CD4-positive, alpha-beta T cell treated with Interleukin-17A for 4 hours (primary cell): ENCODE data around the gene ZNF552.
"Not testable (repeated sequence)": the region's sequence is repeated elsewhere in the genome, so short reads cannot be mapped to it uniquely, and the experiment has no call there.

ENCODE experiments used
- DNase-seq: peaks from one replicate; pipeline ENCODE4 v3.0.0-alpha.2; 2020; ENCODE audit warnings: mixed read lengths

Gene ZNF552

GRCh38 chr19:57817976-57818375 is 3.3 kb upstream of the ZNF552 start:
- no peak for DNase-seq

- no peak for DNase-seq
These were observed 1.9 kb upstream of the ZNF552 start for GRCh38 chr19:57816652-57817051.

DNA sequence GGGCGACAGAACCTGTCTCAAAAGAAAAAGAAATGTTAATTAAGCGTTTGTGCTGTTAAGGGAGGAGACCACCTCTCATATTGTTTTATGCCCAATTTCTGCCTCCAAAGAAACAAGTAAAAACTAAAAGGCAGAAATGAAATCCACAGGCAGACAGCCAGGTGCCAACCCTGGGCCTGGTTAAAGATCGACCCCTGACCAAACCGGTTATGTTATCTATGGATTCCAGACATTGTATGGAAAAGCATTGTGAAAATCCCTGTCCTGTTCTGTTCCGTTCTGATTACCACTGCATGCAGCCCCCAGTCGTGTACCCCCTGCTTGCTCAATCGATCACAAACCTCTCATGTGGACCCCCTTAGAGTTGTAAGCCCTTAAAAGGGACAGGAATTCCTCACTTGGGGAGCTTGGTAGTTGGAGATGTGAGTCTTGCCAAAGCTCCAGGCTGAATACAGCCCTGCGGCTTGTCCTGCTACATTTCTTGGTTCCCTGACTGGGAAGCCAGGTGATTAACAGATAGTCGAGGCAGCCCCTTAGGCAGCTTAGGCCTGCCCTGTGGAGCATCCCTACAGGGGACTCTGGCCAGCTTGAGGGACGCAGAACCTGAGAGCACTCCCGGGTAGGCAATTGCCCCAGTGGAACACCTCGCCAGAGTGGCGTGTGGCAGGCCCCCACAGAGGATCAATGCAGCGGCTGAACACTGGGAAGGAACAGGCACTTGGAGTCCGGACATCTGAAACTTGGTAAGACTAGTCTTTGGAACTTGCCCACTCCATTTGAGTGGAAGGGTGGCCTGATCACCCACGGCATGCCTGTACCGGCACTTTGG is 748 bp upstream of the ZNF552 start:
- no peak for DNase-seq

DNA sequence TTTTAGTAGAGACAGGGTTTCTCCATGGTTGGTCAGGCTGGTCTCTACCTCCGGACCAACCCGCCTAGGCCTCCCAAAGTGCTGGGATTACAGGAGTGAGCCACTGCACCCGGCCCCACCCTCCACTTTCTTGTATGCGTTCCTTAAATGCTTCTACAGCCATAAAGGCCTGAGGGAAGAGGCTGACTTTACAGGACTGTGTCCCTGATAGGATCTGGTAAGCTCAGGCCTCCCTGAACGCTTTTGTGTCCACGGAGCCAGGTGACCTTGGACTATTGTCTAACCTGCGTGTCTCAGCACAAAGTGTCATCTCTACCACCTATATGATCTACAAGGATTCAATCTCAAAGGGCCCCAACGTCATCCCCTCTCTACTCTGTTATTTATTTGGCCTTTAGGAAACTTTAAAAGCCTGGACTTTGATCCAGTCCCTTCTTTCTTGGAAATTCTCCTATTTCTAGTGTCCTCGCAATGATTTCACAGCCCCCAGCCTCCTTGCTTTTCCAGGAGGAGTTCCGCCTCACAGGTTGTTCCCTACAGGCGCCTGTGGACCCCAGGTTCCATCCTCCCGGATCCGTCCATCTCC is 701 bp downstream of the ZNF552 start:
- no peak for DNase-seq

DNA sequence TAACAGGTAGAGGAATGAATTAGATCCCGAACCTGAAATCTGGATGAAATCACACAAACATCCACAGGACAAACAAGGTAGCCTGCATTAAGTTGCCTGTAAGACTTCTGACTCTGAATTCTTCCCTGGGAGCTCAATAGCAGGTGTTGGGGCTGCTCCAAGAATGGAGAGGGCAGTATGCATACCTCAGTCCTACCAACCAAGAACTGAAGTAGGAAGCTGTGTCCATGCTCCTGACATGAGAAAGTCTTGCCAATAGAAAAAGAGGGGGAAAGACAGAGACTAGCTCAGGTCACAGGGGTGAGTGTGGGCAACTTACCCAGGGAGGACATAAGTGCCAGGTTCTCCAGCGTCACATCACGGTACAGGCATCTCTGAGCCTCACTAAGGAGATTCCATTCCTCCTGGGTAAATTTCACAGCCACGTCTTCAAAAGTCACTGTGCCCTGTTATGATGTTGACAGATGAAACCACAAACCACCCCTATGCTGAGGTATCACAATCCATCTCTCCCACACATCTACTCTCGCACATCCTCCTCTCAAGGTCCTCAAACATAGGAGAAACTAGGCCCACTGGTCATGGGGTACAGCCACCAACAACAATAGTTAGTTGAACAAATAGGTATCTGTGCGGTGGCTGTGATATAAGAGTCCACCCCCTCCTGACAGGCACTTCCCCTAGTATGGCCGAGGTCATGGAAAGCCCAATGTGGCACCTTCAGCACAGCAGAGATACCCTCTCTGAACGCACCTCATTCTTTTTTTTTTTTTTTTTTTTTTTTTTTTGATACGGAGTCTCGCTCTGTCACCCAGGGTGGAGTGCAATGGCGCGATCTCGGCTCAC is 1.5 kb downstream of the ZNF552 start:
- not testable (repeated sequence) for DNase-seq

GRCh38 chr19:57812226-57812625 is 2.5 kb downstream of the ZNF552 start:
- DNase-seq: no peak

- DNase-seq: not testable (repeated sequence)
These were observed 4.1 kb downstream of the ZNF552 start for GRCh38 chr19:57810410-57811295.

DNA sequence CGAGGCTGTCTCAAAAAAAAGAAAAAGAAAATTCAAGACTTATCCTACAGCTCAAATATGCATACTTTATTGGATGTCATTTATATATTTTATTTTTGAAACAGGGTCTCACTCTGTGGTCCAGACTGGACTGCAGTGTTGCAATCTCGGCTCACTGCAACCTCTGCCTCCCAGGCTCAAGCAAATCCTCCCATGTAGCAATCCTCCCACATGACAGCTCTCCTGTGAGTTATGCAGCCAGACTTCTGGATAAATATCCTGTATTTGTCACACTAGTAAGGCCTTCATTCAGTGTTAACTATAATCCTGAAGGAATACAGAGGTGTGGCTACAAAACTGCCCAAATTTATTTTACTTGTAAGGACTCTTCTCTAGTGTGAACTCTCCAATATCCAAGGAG is 7.2 kb downstream of the ZNF552 start:
- no peak for DNase-seq

DNA sequence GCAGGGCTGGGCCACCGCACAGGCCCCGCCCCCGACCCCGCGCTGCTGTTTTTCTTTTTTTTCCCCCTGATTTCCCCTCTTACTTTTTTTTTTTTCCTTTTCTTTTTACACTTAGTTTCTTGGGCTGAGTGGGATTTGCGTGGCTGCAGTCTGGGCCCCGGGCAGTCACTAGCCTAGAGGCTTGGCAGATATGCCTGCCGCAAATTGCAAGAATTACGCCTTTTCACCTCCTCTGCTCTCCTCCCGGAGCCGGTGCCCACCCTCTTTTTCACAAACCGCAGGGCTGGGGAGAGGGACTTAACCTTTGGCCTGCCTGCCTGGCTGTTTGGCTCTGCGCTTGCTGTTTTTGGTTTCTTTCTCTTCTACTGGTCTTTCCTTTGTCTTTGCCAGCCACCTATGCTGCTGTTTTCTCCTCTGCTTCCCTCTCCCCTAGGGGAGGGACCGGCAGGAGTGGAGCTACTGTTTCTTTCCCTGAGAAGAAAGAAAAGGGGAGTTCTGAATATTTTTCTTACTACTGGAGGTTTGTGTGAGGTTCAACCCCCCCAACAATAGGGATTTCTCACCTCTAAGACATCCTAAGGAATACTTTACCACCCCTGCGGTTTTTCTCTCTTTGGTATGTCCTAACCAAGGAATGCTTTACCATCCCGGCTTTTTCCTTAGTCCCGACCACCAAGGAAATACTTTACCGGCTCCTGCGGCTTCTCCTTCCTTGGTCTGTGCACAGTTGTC is 11.0 kb downstream of the ZNF552 start:
- DNase-seq: no peak

GRCh38 chr19:57803265-57803593 is 11.5 kb downstream of the ZNF552 start:
- no peak for DNase-seq

GRCh38 chr19:57802269-57802668 is 12.4 kb downstream of the ZNF552 start:
- no peak for DNase-seq

GRCh38 chr19:57800696-57801095 is 14.0 kb downstream of the ZNF552 start:
- DNase-seq: no peak

GRCh38 chr19:57796580-57796979 is 18.1 kb downstream of the ZNF552 start:
- not testable (repeated sequence) for DNase-seq

DNA sequence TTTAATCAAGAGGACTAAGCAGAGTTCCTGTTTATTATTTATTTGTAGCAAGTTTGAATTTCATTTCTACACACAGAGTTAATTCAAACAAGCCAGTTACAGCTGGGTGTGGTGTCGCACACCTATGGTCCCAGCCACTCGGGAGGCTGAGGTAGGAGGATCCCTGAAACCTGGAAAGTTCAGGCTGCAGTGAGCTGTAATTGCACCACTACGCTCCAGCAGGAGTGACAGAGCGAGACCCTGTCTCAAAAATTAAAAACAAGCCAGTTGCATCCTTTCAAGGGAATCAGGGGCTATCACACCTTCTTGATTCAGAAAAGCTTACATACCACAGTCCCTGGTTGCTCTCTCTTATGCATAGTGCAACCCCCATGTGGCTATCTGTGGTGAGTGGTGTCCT is 25.4 kb downstream of the ZNF552 start:
- no peak for DNase-seq

- no peak for DNase-seq
These were observed 26.5 kb downstream of the ZNF552 start for GRCh38 chr19:57788114-57788692.

- no peak for DNase-seq
These were observed 27.8 kb downstream of the ZNF552 start for GRCh38 chr19:57786906-57787305.

DNA sequence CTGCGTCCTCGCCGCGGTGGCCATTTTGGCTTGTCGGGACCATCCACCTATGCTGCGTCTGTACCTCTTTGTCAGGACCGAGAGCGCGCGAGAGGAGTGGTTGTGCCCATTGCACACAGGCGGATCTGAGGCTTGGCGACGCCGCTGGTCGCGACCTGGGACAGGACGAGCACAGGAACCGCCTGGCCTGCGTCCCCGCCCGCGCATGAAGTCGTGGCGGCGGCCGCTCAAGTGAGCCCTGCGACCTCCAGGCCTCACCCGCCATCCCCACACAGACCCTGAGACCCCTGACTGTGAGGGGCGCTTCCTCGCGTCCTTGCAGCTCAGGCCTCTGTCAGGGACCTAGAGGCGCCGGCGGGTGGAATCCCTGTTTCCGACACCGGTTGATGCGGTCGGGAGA is 28.4 kb downstream of the ZNF552 start:
- DNase-seq: no peak

DNA sequence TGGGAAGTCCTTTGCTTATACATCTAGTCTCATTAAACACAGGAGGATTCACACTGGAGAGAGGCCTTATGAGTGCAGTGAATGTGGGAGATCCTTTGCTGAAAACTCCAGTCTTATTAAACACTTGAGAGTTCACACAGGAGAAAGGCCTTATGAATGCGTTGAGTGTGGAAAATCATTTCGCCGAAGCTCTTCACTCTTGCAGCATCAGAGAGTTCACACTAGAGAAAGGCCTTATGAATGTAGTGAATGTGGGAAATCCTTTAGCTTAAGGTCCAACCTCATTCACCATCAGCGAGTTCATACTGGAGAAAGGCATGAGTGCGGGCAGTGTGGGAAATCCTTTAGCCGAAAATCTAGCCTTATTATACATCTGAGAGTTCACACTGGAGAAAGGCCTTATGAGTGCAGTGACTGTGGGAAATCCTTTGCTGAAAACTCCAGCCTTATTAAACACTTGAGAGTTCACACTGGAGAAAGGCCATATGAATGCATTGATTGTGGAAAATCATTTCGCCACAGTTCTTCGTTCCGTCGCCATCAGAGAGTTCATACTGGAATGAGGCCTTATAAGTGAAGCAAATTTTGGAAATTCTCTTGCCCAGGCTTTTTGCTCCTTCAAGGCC is 35.4 kb downstream of the ZNF552 start:
- DNase-seq: no peak

DNA sequence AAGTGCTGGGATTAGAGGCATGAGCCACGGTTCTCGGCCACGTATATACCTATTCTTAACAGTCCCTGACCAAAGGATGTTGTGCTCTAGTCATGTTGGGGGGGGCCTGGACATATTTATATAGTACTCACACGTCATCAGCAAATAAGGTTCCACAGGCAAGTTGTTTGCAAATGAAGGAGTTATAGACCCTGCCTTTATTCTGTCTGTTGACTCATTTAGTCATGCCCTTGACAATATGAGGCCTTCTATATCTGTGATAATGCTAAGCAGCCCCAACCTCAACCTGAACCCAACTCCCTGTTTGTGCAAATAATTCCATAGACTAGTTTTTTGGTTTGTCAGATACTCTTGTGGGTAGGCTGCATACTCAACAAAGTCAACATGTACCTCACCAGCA is 36.4 kb downstream of the ZNF552 start:
- no peak for DNase-seq

GRCh38 chr19:57776764-57777296 is 37.9 kb downstream of the ZNF552 start:
- DNase-seq: no peak

DNA sequence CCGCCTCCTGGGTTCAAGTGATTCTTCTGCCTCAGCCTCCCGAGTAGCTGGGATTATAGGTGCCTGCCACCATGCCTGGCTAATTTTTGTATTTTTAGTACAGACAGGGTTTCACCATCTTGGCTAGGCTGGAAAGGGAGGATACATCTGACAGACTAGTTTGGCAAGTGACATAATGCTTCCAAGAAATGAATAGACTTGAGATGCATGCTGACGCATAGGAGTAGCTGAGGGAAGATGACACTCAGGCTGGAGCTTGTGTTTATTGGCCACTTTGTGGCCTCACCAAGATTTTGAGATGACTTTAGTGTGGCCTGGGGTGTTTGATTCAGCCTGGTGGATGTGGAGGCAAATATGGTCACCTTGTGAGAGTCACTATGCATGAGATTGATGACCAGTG is 41.2 kb downstream of the ZNF552 start:
- no peak for DNase-seq
